ENCODE measurements around the gene USP25. TPM values are rescaled to one million over a fixed set of nuclear protein-coding genes. Genes with fewer than 3 reads are reported as not detected.

The USP25 gene
- total RNA-seq, 1 donor: 33.7 TPM

DNA sequence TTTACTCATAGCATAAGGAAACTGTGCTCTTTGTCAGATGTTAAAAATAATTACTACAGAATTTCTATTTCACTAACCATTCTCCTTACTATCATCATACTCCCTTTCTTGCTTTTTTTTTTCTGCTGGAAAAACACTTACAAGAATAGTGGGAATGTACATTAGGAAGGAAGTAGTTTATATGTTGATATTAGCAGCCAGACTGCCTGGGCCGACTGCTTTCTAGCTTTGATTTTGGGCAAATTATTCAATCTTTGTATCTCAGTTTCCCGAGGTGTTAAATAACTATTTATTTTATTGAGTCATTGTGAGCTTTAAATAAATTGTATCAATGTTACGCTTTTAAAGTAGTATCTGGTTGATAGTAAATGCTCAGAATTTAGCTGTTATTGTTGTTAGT is 122.4 kb downstream of the USP25 start:
- no peak overlapping the region for H3K4me3 ChIP-seq (ENCODE audit: low read depth, low read length)
- TF ChIP-seq, protein P1, sequence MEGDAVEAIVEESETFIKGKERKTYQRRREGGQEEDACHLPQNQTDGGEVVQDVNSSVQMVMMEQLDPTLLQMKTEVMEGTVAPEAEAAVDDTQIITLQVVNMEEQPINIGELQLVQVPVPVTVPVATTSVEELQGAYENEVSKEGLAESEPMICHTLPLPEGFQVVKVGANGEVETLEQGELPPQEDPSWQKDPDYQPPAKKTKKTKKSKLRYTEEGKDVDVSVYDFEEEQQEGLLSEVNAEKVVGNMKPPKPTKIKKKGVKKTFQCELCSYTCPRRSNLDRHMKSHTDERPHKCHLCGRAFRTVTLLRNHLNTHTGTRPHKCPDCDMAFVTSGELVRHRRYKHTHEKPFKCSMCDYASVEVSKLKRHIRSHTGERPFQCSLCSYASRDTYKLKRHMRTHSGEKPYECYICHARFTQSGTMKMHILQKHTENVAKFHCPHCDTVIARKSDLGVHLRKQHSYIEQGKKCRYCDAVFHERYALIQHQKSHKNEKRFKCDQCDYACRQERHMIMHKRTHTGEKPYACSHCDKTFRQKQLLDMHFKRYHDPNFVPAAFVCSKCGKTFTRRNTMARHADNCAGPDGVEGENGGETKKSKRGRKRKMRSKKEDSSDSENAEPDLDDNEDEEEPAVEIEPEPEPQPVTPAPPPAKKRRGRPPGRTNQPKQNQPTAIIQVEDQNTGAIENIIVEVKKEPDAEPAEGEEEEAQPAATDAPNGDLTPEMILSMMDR (IDR thresholded peaks at IDR 0.05; ENCODE audit: insufficient read depth, low read depth, low read length): no peak
- DNase-seq (ENCODE audit: low read depth): no peak

DNA sequence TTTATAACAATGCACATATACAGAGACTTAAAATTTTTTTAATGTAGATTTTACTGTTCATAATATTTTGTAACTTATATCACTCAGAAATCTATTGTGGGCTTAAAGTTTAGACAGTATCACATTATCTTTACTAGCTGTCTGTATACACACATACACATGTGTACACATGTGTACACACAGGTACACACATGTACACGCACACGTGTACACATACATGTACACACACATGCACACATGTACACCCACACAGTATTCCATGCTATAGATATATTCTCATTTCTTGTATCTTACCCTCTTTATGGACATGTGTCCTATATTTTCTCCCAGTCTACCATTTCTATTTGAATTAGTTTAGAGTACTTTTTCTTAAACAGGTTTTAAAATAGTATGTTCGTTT is 123.3 kb downstream of the USP25 start:
- no peak for DNase-seq (ENCODE audit: low read depth)
- TF ChIP-seq, protein P1 (IDR thresholded peaks at IDR 0.05; ENCODE audit: insufficient read depth, low read depth, low read length): no peak
- no peak overlapping the region for H3K4me3 ChIP-seq (ENCODE audit: low read depth, low read length)

DNA sequence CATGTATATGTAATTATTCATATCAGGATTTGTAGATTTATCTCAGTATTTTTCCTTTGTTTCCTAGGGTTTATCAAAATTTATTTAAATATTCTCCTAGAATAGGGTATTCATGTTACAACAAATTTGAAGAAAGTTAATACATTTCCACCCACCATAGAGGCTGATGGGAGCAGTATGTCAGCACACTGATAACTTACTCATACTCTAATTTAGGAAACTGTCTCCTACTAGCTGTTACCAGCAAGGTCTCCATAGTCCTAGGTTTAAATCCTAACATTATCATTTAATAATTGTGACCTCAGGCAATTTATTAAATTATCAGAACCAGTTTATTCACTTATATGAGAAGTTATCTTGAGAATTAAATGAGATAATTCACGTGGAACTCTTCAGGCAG is 127.0 kb downstream of the USP25 start:
- DNase-seq (ENCODE audit: low read depth): no peak
- H3K4me3 ChIP-seq (ENCODE audit: low read depth, low read length): no peak overlapping the region
- TF ChIP-seq, protein P1 (IDR thresholded peaks at IDR 0.05; ENCODE audit: insufficient read depth, low read depth, low read length): no peak

DNA sequence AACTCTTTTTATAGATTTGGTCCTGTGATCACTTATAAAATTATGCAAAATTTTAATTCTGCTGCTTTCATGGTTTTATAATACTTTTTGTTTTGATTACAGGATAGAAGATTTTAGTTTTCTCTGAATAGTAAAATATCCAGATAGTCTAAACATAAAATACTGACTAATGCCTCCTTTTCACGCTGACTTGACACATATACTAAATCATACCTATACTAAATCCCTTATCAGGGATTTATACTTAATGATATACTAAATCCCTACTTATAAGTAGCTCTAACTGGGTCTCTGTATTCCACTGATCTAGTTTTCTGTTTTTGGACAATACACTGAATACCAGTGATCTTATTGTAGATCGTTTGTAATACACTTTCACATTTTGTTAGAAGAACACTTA is 128.0 kb downstream of the USP25 start:
- DNase-seq (ENCODE audit: low read depth): no peak
- TF ChIP-seq, protein P1 (IDR thresholded peaks at IDR 0.05; ENCODE audit: insufficient read depth, low read depth, low read length): no peak

DNA sequence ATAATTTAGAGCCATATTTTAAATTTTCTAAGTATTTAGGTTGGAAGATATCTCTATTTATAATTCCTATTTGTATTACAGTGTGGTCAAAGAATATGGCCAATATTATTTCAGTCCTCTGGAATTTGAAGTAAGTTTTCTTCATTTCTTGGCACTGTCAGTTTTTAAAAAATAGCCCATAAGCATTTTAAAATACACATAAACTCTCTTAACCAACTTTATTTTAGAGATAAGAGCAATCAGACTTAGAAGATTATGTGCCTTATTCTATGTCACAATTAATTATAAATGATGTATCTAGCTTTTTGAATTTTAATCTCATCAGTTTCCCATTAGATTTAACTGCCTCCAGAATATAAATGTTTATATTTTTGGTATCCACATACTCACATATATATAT is 130.8 kb downstream of the USP25 start:
- no peak for DNase-seq (ENCODE audit: low read depth)
- H3K4me3 ChIP-seq (ENCODE audit: low read depth, low read length): no peak overlapping the region
- TF ChIP-seq, protein P1 (IDR thresholded peaks at IDR 0.05; ENCODE audit: insufficient read depth, low read depth, low read length): no peak

More for the DNA sequence above, 128.0 kb downstream of the USP25 start:
- no peak overlapping the region for H3K4me3 ChIP-seq (ENCODE audit: low read depth, low read length)

DNA sequence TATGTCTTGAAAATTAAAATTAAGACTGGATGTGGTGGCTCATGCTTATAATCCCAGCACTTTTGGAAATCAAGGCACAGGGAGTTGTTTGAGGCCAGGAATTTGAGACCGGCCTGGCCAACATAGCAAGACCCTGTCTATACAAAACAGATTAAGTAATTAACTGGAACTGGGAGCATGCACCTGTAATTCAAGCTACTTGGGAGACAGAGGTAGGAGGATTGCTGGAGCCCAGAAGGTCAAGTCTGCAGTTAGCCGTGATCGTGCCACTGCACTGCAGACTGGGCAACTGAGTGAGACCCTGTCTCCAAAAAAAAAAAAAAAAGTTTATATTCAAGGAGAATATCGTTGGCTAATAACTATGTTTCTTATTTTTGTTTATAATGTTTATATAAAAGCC is 139.2 kb downstream of the USP25 start:
- DNase-seq (ENCODE audit: low read depth): no peak
- TF ChIP-seq, protein P1 (IDR thresholded peaks at IDR 0.05; ENCODE audit: insufficient read depth, low read depth, low read length): no peak
- no peak overlapping the region for H3K4me3 ChIP-seq (ENCODE audit: low read depth, low read length)

DNA sequence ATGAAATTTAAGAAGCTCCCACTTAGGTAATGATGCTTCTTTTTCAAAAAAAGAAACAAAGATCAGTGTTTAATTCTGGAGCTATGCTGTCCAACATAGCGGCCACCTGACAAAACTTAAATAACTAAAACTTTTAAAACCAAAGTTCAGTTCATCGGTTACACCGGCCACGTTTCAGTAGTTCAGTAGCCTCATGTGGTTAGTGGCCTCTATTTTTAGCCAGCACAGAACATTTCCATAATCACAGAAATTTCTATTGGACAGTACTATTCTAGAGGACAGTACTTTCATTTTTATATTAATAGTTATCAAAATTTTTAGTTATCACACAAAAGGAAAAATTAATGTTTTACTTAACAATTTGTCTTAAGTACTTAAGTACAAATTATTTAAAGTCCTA is 141.0 kb downstream of the USP25 start:
- DNase-seq (ENCODE audit: low read depth): no peak
- no peak overlapping the region for H3K4me3 ChIP-seq (ENCODE audit: low read depth, low read length)
- TF ChIP-seq, protein P1 (IDR thresholded peaks at IDR 0.05; ENCODE audit: insufficient read depth, low read depth, low read length): no peak

Data from fibroblast of villous mesenchyme (primary cell).